IMR-90 (cell line): Measurements from ENCODE around the gene SLC9A9. TPM values are rescaled to one million over a fixed set of nuclear protein-coding genes. Genes with fewer than 3 reads are reported as not detected.

Experiments
- ATAC-seq: fragments of 200-7000 bp; cut with Tn5 transposase; 2 replicates; pipeline ENCODE4 v1.9.1; 2020; ENCODE audit warnings: low read depth, mild to moderate bottlenecking, moderate library complexity
- BruUV-seq: library from RNA; stranded (reverse); fragments of 400-500 nt; replicated peaks from 2 replicates; lab custom pipeline; 2021; lab: Mats Ljungman, UMichigan
- CTCF ChIA-PET: fragments of 300-600 bp; formaldehyde crosslinking; extraction: SDS; loops from one replicate; lab custom pipeline; 2021; ENCODE audit warnings: antibody characterized with exemption; lab: Yijun Ruan, JAX
- POLR2A ChIA-PET: fragments of 300-600 bp; sonication (Branson Sonifier 250); formaldehyde crosslinking; loops from one replicate; lab custom pipeline; 2022; ENCODE audit warnings: antibody characterized with exemption; ENCODE audit not compliant: unreplicated experiment; lab: Charles Lee
- DNase-seq: peaks from one replicate; pipeline ENCODE4 v3.0.0; 2013
- H2AFZ ChIP-seq: replicated peaks from 2 replicates; pipeline ENCODE3; 2013; ENCODE audit warnings: low read length, mild to moderate bottlenecking; ENCODE audit not compliant: poor library complexity
- H2AK5ac ChIP-seq: 2 replicates; pipeline ENCODE4 v1.6.1; 2013; ENCODE audit warnings: low read depth, low read length, inconsistent platforms
- H2AK9ac ChIP-seq: replicated peaks from 2 replicates; pipeline ENCODE3; 2013; ENCODE audit warnings: mild to moderate bottlenecking, low read depth, low read length, moderate library complexity; ENCODE audit not compliant: poor library complexity
- H2BK120ac ChIP-seq: 2 replicates; pipeline ENCODE4 v1.6.1; 2013; ENCODE audit warnings: low read depth, low read length, inconsistent platforms
- H2BK15ac ChIP-seq: 3 replicates; pipeline ENCODE4 v1.6.1; 2013; ENCODE audit warnings: low read depth, low read length, inconsistent platforms
- H2BK20ac ChIP-seq: 2 replicates; pipeline ENCODE4 v1.6.1; 2013; ENCODE audit warnings: low read depth, mild to moderate bottlenecking, inconsistent platforms, low read length, moderate library complexity
- H2BK5ac ChIP-seq: 2 replicates; pipeline ENCODE4 v1.6.1; 2013; ENCODE audit warnings: mild to moderate bottlenecking, low read depth, low read length, inconsistent platforms; ENCODE audit not compliant: poor library complexity, severe bottlenecking
- H3K14ac ChIP-seq: replicated peaks from 2 replicates; pipeline ENCODE4 v1.6.1; 2013; ENCODE audit warnings: low read depth, low read length, inconsistent platforms
- H3K18ac ChIP-seq: 2 replicates; pipeline ENCODE4 v1.6.1; 2013; ENCODE audit warnings: low read depth, low read length, control low read depth
- H3K23ac ChIP-seq: 2 replicates; pipeline ENCODE4 v1.6.1; 2013; ENCODE audit warnings: low read depth, low read length, inconsistent platforms
- H3K27ac ChIP-seq: 2 replicates; pipeline ENCODE4 v1.5.1; 2013; ENCODE audit warnings: mild to moderate bottlenecking, control low read depth, low read length; ENCODE audit not compliant: insufficient read depth
- H3K27me3 ChIP-seq: 2 replicates; pipeline ENCODE4 v1.6.1; 2013; ENCODE audit warnings: low read length; ENCODE audit not compliant: control insufficient read depth, insufficient read depth
- H3K36me3 ChIP-seq: 2 replicates; pipeline ENCODE4 v1.6.1; 2013; ENCODE audit warnings: low read length, mixed read lengths; ENCODE audit not compliant: control insufficient read depth, insufficient read depth
- H3K4ac ChIP-seq: 2 replicates; pipeline ENCODE4 v1.6.1; 2013; ENCODE audit warnings: low read depth, low read length, inconsistent platforms
- H3K4me1 ChIP-seq: 2 replicates; pipeline ENCODE4 v1.6.1; 2013; ENCODE audit warnings: low read length, mixed read lengths; ENCODE audit not compliant: control insufficient read depth, insufficient read depth
- H3K4me2 ChIP-seq: 2 replicates; pipeline ENCODE4 v1.6.1; 2013; ENCODE audit warnings: low read depth, mild to moderate bottlenecking, control low read depth, low read length, moderate library complexity
- H3K4me3 ChIP-seq: 2 replicates; pipeline ENCODE4 v1.5.1; 2013; ENCODE audit warnings: low read depth, mild to moderate bottlenecking, control low read depth, low read length, moderate library complexity; ENCODE audit not compliant: insufficient read depth
- H3K56ac ChIP-seq: 2 replicates; pipeline ENCODE4 v1.6.1; 2013; ENCODE audit warnings: low read length, inconsistent platforms; ENCODE audit not compliant: insufficient read depth; ENCODE audit errors: extremely low read depth
- H3K79me1 ChIP-seq, 2 experiments: 2 replicates each; pipeline ENCODE4 v1.6.1; 2013; ENCODE audit warnings: low read length in 2 of 2, inconsistent platforms in 1 of 2, low read depth in 1 of 2
- H3K9ac ChIP-seq: 2 replicates; pipeline ENCODE4 v1.6.1; 2013; ENCODE audit warnings: low read depth, low read length, control low read depth
- H3K9me1 ChIP-seq: 2 replicates; pipeline ENCODE4 v1.6.1; 2013; ENCODE audit warnings: low read length, inconsistent platforms; ENCODE audit not compliant: insufficient read depth
- H3K9me3 ChIP-seq: 2 replicates; pipeline ENCODE4 v1.6.1; 2013; ENCODE audit warnings: low read length; ENCODE audit not compliant: control insufficient read depth, insufficient read depth
- H4K20me1 ChIP-seq: 2 replicates; pipeline ENCODE4 v1.6.1; 2013; ENCODE audit warnings: low read length, inconsistent platforms; ENCODE audit not compliant: insufficient read depth
- H4K5ac ChIP-seq: 2 replicates; pipeline ENCODE4 v1.6.1; 2013; ENCODE audit warnings: mild to moderate bottlenecking, low read depth, low read length, control low read depth
- H4K8ac ChIP-seq, 2 experiments: 2 replicates each; pipeline ENCODE4 v1.6.1; 2013; ENCODE audit warnings: low read depth in 2 of 2, low read length in 2 of 2, control low read depth in 1 of 2, inconsistent platforms in 1 of 2
- H4K91ac ChIP-seq: 2 replicates; pipeline ENCODE4 v1.6.1; 2013; ENCODE audit warnings: low read depth, low read length, inconsistent platforms; ENCODE audit not compliant: insufficient read depth
- BHLHE40 ChIP-seq: fragments of 150-350 bp; IDR thresholded peaks from 2 replicates; pipeline ENCODE4 v1.6.1; 2016; ENCODE audit warnings: mild to moderate bottlenecking, low read depth, low read length
- CEBPB ChIP-seq: IDR thresholded peaks from 2 replicates; pipeline ENCODE4 v1.6.1; 2012; ENCODE audit warnings: low read depth, low read length, improper control_type of control experiment
- CHD1 ChIP-seq: IDR thresholded peaks from 2 replicates; pipeline ENCODE4 v1.6.1; 2012; ENCODE audit warnings: low read depth, low read length, improper control_type of control experiment
- CTCF ChIP-seq: conservative IDR thresholded peaks from 2 replicates; pipeline ENCODE4 v1.5.1; 2012; ENCODE audit warnings: mild to moderate bottlenecking, low read depth, low read length, improper control_type of control experiment
- FOS ChIP-seq: fragments of 150-350 bp; IDR thresholded peaks from 2 replicates; pipeline ENCODE4 v1.6.1; 2016; ENCODE audit warnings: low read depth, low read length
- MAFK ChIP-seq: IDR thresholded peaks from 2 replicates; pipeline ENCODE4 v1.6.1; 2012; ENCODE audit warnings: low read depth, low read length, improper control_type of control experiment
- MAZ ChIP-seq: IDR thresholded peaks from 2 replicates; pipeline ENCODE4 v1.6.1; 2012; ENCODE audit warnings: low read depth, mild to moderate bottlenecking, low read length, improper control_type of control experiment, moderate library complexity, borderline replicate concordance
- MXI1 ChIP-seq: IDR thresholded peaks from 2 replicates; pipeline ENCODE4 v1.6.1; 2012; ENCODE audit warnings: low read depth, mild to moderate bottlenecking, low read length, moderate library complexity, borderline replicate concordance
- NFE2L2 ChIP-seq: fragments of 150-350 bp; IDR thresholded peaks from 2 replicates; pipeline ENCODE4 v1.6.1; 2016; ENCODE audit warnings: low read depth, mild to moderate bottlenecking, low read length
- POLR2A ChIP-seq: IDR thresholded peaks from 2 replicates; pipeline ENCODE4 v1.6.1; 2012; ENCODE audit warnings: mild to moderate bottlenecking, low read depth, low read length
- RAD21 ChIP-seq: IDR thresholded peaks from 2 replicates; pipeline ENCODE4 v1.6.1; 2012; ENCODE audit warnings: low read length, improper control_type of control experiment
- RCOR1 ChIP-seq: IDR thresholded peaks from 2 replicates; pipeline ENCODE4 v1.6.1; 2012; ENCODE audit warnings: mild to moderate bottlenecking, low read length, improper control_type of control experiment; ENCODE audit not compliant: insufficient replicate concordance
- RFX5 ChIP-seq: IDR thresholded peaks from 2 replicates; pipeline ENCODE4 v1.8.0; 2012; ENCODE audit warnings: low read depth, mild to moderate bottlenecking, low read length, moderate library complexity
- SMC3 ChIP-seq: fragments of 150-350 bp; IDR thresholded peaks from 2 replicates; pipeline ENCODE4 v1.6.1; 2016; ENCODE audit warnings: low read depth, mild to moderate bottlenecking, antibody characterized with exemption, low read length, moderate library complexity
- WGBS, 2 experiments: methylation state at CpG; one replicate each; pipeline versions ENCODE4 v1.1.5 to v1.1.7; 2013; ENCODE audit warnings: missing lambda C conversion rate in 2 of 2; ENCODE audit not compliant: insufficient read length in 1 of 2; ENCODE audit errors: extremely low coverage in 2 of 2; 5-methylcytosine and 5-hydroxymethylcytosine counted together
- dilution Hi-C: fragments of 300-500 bp; cut with HindIII; formaldehyde crosslinking; loops from one replicate; pipeline ENCODE4 v1.14.3; 2018; ENCODE audit warnings: low sequenced_read_pairs; ENCODE audit not compliant: unreplicated experiment
- in situ Hi-C: fragments of 300-500 bp; cut with MboI; formaldehyde crosslinking; loops from 3 replicates; pipeline ENCODE4 v1.14.3; 2019; ENCODE audit warnings: low sequenced_read_pairs, inconsistent platforms, mixed read lengths
- intact Hi-C: fragments of 100-400 bp; cut with micrococcal nuclease; formaldehyde crosslinking; loops from 2 replicates; pipeline ENCODE4 v1.10.0; 2022
- polyA plus RNA-seq, 3 experiments: library from polyadenylated mRNA; depleted of rRNA; stranded (reverse); fragments of >200 nt; gene quantifications; 2 replicates each; pipeline ENCODE4 v1.2.3, GENCODE V29; 2012; ENCODE audit warnings: low replicate concordance in 1 of 3
- total RNA-seq: library from RNA; depleted of rRNA; stranded (reverse); fragments of >200 nt; gene quantifications from 2 replicates; pipeline ENCODE4 v1.2.3, GENCODE V29; 2012
- TF ChIP-seq, protein P1 (sequence below): fragments of 150-350 bp; IDR thresholded peaks from 2 replicates; pipeline ENCODE4 v1.6.1; 2016; ENCODE audit warnings: low read depth, mild to moderate bottlenecking, low read length, moderate library complexity, borderline replicate concordance
- TF ChIP-seq, protein P2 (sequence below): fragments of 150-350 bp; IDR thresholded peaks from 2 replicates; pipeline ENCODE4 v1.6.1; 2017; ENCODE audit warnings: mild to moderate bottlenecking, antibody characterized with exemption, low read length, low read depth

The SLC9A9 gene
- total and polyA plus RNA-seq, 2 of the 4 experiments (the other 2 are of a cell fraction) = 1.4 to 2.3 TPM

- no peak overlapping the region for H2AFZ ChIP-seq
- no peak overlapping the region for H3K9ac ChIP-seq
- no peak for TF ChIP-seq MAFK
- TF ChIP-seq CTCF = no peak
- TF ChIP-seq POLR2A = no peak
- no peak for TF ChIP-seq RAD21
- no peak for TF ChIP-seq MAZ
- TF ChIP-seq MXI1 = no peak
- no peak for TF ChIP-seq RCOR1
- no peak for TF ChIP-seq CEBPB
- TF ChIP-seq CHD1 = no peak
- TF ChIP-seq, protein P1, sequence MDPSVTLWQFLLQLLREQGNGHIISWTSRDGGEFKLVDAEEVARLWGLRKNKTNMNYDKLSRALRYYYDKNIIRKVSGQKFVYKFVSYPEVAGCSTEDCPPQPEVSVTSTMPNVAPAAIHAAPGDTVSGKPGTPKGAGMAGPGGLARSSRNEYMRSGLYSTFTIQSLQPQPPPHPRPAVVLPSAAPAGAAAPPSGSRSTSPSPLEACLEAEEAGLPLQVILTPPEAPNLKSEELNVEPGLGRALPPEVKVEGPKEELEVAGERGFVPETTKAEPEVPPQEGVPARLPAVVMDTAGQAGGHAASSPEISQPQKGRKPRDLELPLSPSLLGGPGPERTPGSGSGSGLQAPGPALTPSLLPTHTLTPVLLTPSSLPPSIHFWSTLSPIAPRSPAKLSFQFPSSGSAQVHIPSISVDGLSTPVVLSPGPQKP = no peak
- TF ChIP-seq BHLHE40 = no peak
- no peak for TF ChIP-seq NFE2L2
- TF ChIP-seq SMC3 = no peak
- TF ChIP-seq, protein P2, sequence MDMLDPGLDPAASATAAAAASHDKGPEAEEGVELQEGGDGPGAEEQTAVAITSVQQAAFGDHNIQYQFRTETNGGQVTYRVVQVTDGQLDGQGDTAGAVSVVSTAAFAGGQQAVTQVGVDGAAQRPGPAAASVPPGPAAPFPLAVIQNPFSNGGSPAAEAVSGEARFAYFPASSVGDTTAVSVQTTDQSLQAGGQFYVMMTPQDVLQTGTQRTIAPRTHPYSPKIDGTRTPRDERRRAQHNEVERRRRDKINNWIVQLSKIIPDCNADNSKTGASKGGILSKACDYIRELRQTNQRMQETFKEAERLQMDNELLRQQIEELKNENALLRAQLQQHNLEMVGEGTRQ = no peak
- TF ChIP-seq FOS = no peak
- TF ChIP-seq RFX5 = no peak
- no peak overlapping the region for H2AK5ac ChIP-seq
- no peaks in the 10 kb centered on the region for H3K79me1 ChIP-seq
- H2BK5ac ChIP-seq = no peak overlapping the region
- no TSS peak for BruUV-seq
- no peak overlapping the region for H4K91ac ChIP-seq
- no peak overlapping the region for H3K27ac ChIP-seq
- H3K4me2 ChIP-seq = no peak overlapping the region
- no peak overlapping the region for H2BK120ac ChIP-seq
- no peaks in the 10 kb centered on the region for H3K27me3 ChIP-seq
- H3K14ac ChIP-seq = no peak overlapping the region
- POLR2A ChIA-PET = no interaction called here
- no peak overlapping the region for H2BK15ac ChIP-seq
- no peaks in the 10 kb centered on the region for H3K9me3 ChIP-seq
- H3K56ac ChIP-seq = no peak overlapping the region
- H3K4me3 ChIP-seq = no peak overlapping the region
- in situ Hi-C loops = no loop called here
- no peaks in the 10 kb centered on the region for H3K9me1 ChIP-seq
- DNase-seq = no peak
- no CpG with 5 or more reads among the region's 4 CpGs for WGBS, 2 experiments
- H2AK9ac ChIP-seq = no peak overlapping the region
- no peak for ATAC-seq
- H4K20me1 ChIP-seq = no peaks in the 10 kb centered on the region
- H2BK20ac ChIP-seq = no peak overlapping the region
- no peaks in the 10 kb centered on the region for H3K36me3 ChIP-seq
- intact Hi-C loops = no loop called here
- dilution Hi-C loops = no loop called here
- H3K18ac ChIP-seq = no peak overlapping the region
- H4K8ac ChIP-seq = no peak overlapping the region
- no peaks in the 10 kb centered on the region for H3K4me1 ChIP-seq
- H3K4ac ChIP-seq = no peak overlapping the region
- H3K23ac ChIP-seq = no peak overlapping the region
- no peak overlapping the region for H4K5ac ChIP-seq
- CTCF ChIA-PET = interaction anchor here (0.7 kb wide), 1 partner anchor 21 kb away, joined by 3 read pairs; no protein-coding TSS in a partner anchor
Measured at GRCh38 chr3:143697975-143698374, 150.3 kb downstream of the SLC9A9 start.
